Right lobe of liver (tissue), 6 donors: ENCODE data around the gene ZBTB47. TPM values are rescaled to one million over a fixed set of nuclear protein-coding genes. Genes with fewer than 3 reads are reported as not detected.

Experiments used
- ATAC-seq, 4 donors: fragments of 200-7000 bp; cut with Tn5 transposase; one replicate each; pipeline ENCODE4 v1.9.1; 2020; ENCODE audit warnings: mild to moderate bottlenecking in 4 of 4, moderate library complexity in 4 of 4
- DNase-seq, 3 donors: peaks; one replicate each; pipeline ENCODE4 v3.0.0-alpha.2; 2020
- H3K27ac ChIP-seq, 3 donors: fragments of 200-600 bp; one replicate each; pipeline ENCODE4 v1.8.0; 2022
- H3K27me3 ChIP-seq, 2 donors: fragments of 200-600 bp; one replicate each; pipeline ENCODE4 v1.8.0; 2022
- H3K36me3 ChIP-seq, 4 donors: fragments of 200-600 bp; sonication (generic) in 1 of 4; one replicate each; pipeline versions ENCODE4 v1.5.1 to v1.8.0; 2017 to 2022; ENCODE audit warnings: control low read depth in 1 of 4
- H3K4me1 ChIP-seq, 4 donors: fragments of 200-600 bp; sonication (generic) in 1 of 4; one replicate each; pipeline versions ENCODE4 v1.5.1 to v1.8.0; 2017 to 2022; ENCODE audit warnings: control low read depth in 1 of 4
- H3K4me3 ChIP-seq, 3 donors: fragments of 200-600 bp; one replicate each; pipeline ENCODE4 v1.8.0; 2022
- H3K9me3 ChIP-seq, 4 donors: fragments of 200-600 bp; sonication (generic) in 1 of 4; one replicate each; pipeline versions ENCODE4 v1.5.1 to v1.8.0; 2017 to 2022; ENCODE audit warnings: control low read depth in 1 of 4
- POLR2A ChIP-seq: fragments of 450-650 bp; IDR thresholded peaks from one replicate; pipeline ENCODE4 v1.6.1; 2017; ENCODE audit warnings: antibody characterized with exemption, mild to moderate bottlenecking
- WGBS: methylation state at CpG from one replicate; pipeline ENCODE4 v1.1.6; 2018; ENCODE audit warnings: low coverage, low lambda C conversion rate; ENCODE audit not compliant: insufficient coverage; ENCODE audit errors: missing lambda C conversion rate; 5-methylcytosine and 5-hydroxymethylcytosine counted together
- intact Hi-C, 2 donors: fragments of 100-400 bp; cut with DNase I; formaldehyde crosslinking; loops; one replicate each; pipeline versions ENCODE4 v1.11.2 to v1.14.1; 2022
- total RNA-seq, 6 experiments: library from RNA; depleted of rRNA in 2 of 6; stranded (reverse); fragments of >200 nt in 2 of 6; fragmentation: NEBNext Ultra II Directional in 3 of 6; extraction: Animal tissue kit (Norgen Biotek cat#: 25700) in 3 of 6; gene quantifications; one replicate each; pipeline versions ENCODE4 v1.1.0 to v1.2.4, GENCODE V29; 2016 to 2023
- TF ChIP-seq, protein P1 (sequence below), 4 donors: fragments of 200-600 bp in 3 of 4; fragments of 450-650 bp in 1 of 4; IDR thresholded peaks; one replicate each; pipeline versions ENCODE4 v1.5.1 to v1.8.0; 2016 to 2022; ENCODE audit warnings: antibody characterized with exemption in 4 of 4, mild to moderate bottlenecking in 2 of 4
- donor health status: DM: no; HTN: yes; CAD: no.
- donor health status: DM: no; HTN: no; CAD: no.
- donor health status: DM: no; HTN: no; CAD: no.
- donor health status: DM: no; HTN: yes; CAD: no.
- donor health status: DM: no; HTN: yes; CAD: no.

The ZBTB47 gene
- total RNA-seq, 6 experiments from 2014 or later = 2.2 to 8.9 (median 4.9) TPM

DNA sequence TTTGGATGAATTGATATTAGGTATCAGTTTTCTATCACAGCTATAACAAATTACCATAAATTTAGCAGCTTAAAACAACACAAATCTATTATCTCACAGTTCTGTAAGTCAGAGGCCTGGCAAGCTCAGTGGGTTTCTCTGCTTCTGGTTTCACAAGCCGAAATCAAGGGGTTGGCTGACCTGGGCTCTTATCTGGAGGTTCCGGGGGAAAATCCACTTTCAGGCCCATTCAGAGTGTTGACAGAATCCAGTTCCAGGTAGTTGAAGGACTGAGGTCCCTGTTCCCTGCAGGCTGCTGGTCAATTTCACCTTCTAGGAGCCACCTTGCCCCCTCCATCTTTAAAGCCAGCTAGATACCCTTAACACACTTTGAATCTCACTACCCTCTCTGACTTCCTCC is 60.2 kb downstream of the ZBTB47 start:
- no peaks in the 10 kb centered on the region for H3K4me1 ChIP-seq
- DNase-seq = no peak
- TF ChIP-seq, protein P1, sequence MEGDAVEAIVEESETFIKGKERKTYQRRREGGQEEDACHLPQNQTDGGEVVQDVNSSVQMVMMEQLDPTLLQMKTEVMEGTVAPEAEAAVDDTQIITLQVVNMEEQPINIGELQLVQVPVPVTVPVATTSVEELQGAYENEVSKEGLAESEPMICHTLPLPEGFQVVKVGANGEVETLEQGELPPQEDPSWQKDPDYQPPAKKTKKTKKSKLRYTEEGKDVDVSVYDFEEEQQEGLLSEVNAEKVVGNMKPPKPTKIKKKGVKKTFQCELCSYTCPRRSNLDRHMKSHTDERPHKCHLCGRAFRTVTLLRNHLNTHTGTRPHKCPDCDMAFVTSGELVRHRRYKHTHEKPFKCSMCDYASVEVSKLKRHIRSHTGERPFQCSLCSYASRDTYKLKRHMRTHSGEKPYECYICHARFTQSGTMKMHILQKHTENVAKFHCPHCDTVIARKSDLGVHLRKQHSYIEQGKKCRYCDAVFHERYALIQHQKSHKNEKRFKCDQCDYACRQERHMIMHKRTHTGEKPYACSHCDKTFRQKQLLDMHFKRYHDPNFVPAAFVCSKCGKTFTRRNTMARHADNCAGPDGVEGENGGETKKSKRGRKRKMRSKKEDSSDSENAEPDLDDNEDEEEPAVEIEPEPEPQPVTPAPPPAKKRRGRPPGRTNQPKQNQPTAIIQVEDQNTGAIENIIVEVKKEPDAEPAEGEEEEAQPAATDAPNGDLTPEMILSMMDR (IDR thresholded peaks at IDR 0.05) = no peak
- TF ChIP-seq POLR2A = no peak
- no peak overlapping the region for H3K27ac ChIP-seq
- intact Hi-C loops = no loop called here
- H3K9me3 ChIP-seq = no peaks in the 10 kb centered on the region
- H3K27me3 ChIP-seq = no peaks in the 10 kb centered on the region
- H3K36me3 ChIP-seq = no peaks in the 10 kb centered on the region
- no peak overlapping the region for H3K4me3 ChIP-seq
- WGBS = 100% methylated on average over 2 of the region's 2 CpGs
- ATAC-seq = no peak

DNA sequence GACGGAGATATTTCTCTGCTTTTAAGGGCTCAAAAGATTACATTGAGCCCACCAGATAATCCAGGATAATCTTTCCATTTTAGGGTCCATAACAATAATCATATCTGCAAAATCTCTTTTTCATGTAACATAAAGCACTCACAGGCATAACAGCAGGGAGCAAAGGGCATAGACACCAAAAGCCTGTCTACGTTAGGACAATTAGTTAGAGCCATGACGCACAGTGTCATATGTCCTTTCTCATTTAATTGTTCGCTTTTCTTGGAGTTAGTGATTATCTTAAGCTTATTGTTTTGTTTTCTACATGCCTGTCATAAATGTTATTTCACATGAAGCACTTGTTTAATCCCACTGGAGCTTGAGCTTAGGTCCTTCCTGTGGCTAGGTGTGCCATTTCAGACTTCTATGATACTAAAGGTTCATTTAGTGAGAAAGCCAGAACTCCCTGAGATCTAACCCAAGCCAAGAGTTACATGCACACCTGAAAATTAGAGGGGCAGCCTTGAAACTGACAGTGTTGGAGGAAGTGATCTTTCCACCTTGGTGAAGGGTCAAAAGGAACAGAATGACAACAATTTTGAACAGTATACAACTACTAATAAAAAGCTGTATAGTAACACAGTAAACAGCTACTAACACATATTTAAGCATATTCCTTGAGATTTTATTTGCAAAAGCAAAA is 60.8 kb downstream of the ZBTB47 start:
- ATAC-seq = no peak
- 82% methylated on average over 3 of the region's 4 CpGs for WGBS

More for the DNA sequence above, 60.8 kb downstream of the ZBTB47 start:
- TF ChIP-seq, protein P1 (IDR thresholded peaks at IDR 0.05) = no peak
- TF ChIP-seq POLR2A = no peak
- no peaks in the 10 kb centered on the region for H3K9me3 ChIP-seq
- no peak overlapping the region for H3K27ac ChIP-seq
- no peaks in the 10 kb centered on the region for H3K27me3 ChIP-seq
- H3K4me3 ChIP-seq = no peak overlapping the region
- no peaks in the 10 kb centered on the region for H3K36me3 ChIP-seq
- H3K4me1 ChIP-seq = no peaks in the 10 kb centered on the region
- intact Hi-C loops = no loop called here
- DNase-seq = no peak

Other genes with a start within 250 kb of the ZBTB47 start
- gene LYZL4, start 243.1 kb upstream of the ZBTB47 start, total RNA-seq = not detected
- gene VIPR1, start 151.1 kb upstream of the ZBTB47 start, total RNA-seq = 10 to 100 TPM in 5 of 6 experiments, 1 to 10 TPM in 1; 1.9 to 34.5 (median 18.2) TPM
- gene SEC22C, start 71.7 kb upstream of the ZBTB47 start, total RNA-seq = 10 to 100 TPM; 11.3 to 23.6 (median 13.8) TPM
- gene SS18L2, start 62.8 kb upstream of the ZBTB47 start, total RNA-seq = 10 to 100 TPM; 12.0 to 22.8 (median 16.5) TPM
- gene NKTR, start 53.0 kb upstream of the ZBTB47 start, total RNA-seq = 10 to 100 TPM; 21.9 to 35.2 (median 28.4) TPM
- under 1 TPM in 2 of 6 experiments, not detected in 4; 0.19 to 0.68 TPM for gene KLHL40, start 31.8 kb downstream of the ZBTB47 start, total RNA-seq
- gene HHATL, start 49.1 kb downstream of the ZBTB47 start, total RNA-seq = 1 to 10 TPM in 1 of 6 experiments, under 1 TPM in 2, not detected in 3; 0.29 to 1.0 (median 0.60) TPM
- gene CCDC13, start 119.6 kb downstream of the ZBTB47 start, total RNA-seq = 1 to 10 TPM; 1.2 to 2.5 (median 1.6) TPM
- 100 to 1,000 TPM; 104 to 348 (median 175) TPM for gene HIGD1A, start 150.8 kb downstream of the ZBTB47 start, total RNA-seq
- 10 to 100 TPM; 17.0 to 36.1 (median 23.0) TPM for gene ACKR2, start 155.7 kb downstream of the ZBTB47 start, total RNA-seq
- 100 to 1,000 TPM; 237 to 478 (median 308) TPM for gene CYP8B1, start 222.2 kb downstream of the ZBTB47 start, total RNA-seq